GM13977 (cell line): ENCODE results near the gene CTIF.

Experiments
- DNase-seq: peaks from one replicate; pipeline ENCODE4 v3.0.0; 2012; ENCODE audit warnings: low spot score
- CTCF ChIP-seq: IDR thresholded peaks from 2 replicates; pipeline ENCODE4 v1.5.1; 2012; ENCODE audit warnings: mild to moderate bottlenecking, control low read depth; ENCODE audit not compliant: insufficient read depth; ENCODE audit errors: extremely low read depth, missing control alignments
- in situ Hi-C: fragments of 300-500 bp; cut with MboI; formaldehyde crosslinking; loops from one replicate; pipeline ENCODE4 v1.12.0; 2022; ENCODE audit warnings: low sequenced_read_pairs, low pct_unique_long_range_greater_than_20kb, mixed read lengths, inconsistent platforms; ENCODE audit not compliant: unreplicated experiment

The CTIF gene

DNA sequence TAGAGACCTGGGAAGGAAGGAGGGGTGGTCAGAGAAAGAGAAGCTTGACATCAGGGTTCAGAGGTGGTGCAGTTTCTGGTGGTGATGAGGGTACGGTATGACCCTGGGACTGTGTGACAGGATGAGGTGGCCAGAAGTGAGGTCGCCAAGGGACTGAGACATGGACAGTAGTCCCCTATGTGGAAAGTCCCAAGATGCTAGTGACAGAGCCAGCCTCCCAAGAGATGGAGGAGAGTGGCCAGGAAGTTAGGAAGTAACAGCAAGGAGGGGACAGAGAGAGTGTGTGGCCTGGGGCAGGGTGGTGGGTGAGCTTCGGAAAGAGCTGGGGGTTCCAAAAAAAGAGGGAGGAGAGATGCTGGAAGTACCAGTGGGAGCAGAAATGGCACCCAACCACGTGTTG lies 345.9 kb downstream of the CTIF start:
- in situ Hi-C loops, result no loop called here

DNA sequence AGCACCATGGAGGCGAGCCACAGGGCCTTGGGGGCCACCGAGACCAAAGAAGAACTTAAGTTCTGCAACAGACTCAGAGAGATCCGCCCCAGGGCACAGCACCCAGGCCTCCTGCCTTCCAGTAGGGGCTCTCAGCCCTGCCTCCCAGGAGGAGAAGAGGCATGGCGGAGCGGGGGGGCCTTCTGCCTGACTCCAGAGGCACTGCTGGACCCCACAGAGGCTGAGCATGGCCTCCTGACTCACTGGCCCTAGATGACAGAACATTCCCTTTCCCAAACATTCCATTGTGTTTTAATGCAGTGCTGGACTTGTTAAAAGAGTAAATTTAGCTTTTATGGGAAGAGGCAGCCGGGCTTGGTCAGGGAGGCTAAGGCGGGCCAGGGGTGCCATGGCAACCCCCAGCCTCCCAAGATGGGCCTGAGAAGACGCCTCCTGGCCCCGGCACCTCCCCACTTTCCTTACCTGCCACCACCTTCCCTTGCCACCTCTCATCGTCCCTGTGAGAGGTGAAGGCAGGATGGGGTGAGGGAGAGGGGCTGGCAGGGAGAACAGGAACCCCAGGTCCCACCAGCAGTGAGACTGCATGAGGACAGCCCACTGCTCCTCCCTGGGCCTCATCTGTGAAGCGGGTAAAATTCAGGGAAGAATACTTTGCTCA lies 346.6 kb downstream of the CTIF start:
- no peak for DNase-seq
- in situ Hi-C loops, result no loop called here
- TF ChIP-seq CTCF, result no peak

More for the DNA sequence above, 345.9 kb downstream of the CTIF start:
- TF ChIP-seq CTCF, result no peak
- DNase-seq, result no peak

GRCh38 chr18:48885924-48886400 lies 347.1 kb downstream of the CTIF start:
- no peak for TF ChIP-seq CTCF
- no peak for DNase-seq
- in situ Hi-C loops, result no loop called here

DNA sequence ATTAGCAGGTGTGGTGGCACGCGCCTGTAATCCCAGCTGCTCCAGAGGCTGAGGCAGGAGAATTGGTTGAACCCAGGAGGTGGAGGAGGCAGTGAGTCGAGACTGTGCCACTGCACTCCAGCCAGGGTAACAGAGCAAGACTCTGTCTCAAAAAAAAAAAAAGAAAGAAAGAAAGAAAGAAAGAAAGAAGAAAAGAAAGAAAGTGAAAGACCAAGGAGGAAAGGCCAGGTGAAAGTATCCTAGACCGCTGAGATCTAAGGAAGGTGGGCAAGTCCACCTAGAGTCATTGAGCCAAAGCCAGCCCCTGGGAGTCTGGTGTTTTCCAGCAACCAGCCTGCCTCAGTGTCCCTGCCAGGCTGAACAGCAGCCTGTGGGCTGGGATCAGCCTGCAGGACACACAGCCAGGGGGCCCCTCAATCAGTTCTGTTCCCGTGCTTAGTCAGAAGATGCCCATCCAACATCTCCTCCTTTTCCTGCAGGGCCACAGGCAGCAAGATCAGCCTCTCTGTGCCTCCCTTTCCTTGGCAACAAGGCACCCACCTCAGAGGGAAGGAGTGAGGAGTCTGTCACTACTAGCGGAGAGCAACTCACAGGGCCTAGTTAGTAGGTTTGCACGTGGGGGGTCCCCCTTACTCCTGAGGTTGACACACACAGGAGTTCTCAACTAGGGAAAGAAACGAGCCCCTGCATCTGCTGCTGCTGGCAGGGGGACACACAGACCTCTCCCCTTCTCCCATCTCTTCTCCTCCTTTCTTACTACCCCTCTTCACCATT lies 347.9 kb downstream of the CTIF start:
- TF ChIP-seq CTCF, result no peak
- in situ Hi-C loops, result no loop called here
- DNase-seq, result no peak

DNA sequence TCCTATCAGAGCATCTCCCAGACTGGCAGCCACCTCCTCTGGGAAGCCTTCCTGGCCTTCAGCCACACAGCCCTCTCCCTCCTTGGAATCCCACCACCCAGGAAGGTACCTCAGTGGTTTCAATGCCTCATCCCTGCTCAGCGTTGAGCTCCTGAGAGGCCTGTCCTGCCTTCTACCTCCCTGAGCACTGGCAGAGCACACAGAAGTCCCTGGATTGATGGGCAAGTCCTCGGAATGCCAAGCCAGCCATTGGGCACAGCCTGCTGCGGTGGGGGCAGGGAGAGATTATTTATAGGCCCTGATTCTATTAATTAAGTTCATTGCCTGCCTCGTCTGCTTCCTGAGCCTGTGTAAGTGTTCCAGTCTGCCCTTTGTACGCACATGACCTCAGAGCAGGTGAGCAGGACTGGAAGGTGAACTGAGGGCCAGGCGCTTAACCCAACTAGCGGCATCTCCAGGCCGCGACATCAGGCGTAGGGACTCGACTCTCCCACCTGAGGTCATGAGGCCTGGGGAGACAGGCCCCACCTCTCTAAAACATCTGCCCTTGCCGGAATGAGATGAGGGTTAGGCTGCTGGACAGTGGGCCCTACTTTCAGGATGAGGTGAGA lies 348.6 kb downstream of the CTIF start:
- no peak for DNase-seq
- no peak for TF ChIP-seq CTCF
- in situ Hi-C loops, result no loop called here

DNA sequence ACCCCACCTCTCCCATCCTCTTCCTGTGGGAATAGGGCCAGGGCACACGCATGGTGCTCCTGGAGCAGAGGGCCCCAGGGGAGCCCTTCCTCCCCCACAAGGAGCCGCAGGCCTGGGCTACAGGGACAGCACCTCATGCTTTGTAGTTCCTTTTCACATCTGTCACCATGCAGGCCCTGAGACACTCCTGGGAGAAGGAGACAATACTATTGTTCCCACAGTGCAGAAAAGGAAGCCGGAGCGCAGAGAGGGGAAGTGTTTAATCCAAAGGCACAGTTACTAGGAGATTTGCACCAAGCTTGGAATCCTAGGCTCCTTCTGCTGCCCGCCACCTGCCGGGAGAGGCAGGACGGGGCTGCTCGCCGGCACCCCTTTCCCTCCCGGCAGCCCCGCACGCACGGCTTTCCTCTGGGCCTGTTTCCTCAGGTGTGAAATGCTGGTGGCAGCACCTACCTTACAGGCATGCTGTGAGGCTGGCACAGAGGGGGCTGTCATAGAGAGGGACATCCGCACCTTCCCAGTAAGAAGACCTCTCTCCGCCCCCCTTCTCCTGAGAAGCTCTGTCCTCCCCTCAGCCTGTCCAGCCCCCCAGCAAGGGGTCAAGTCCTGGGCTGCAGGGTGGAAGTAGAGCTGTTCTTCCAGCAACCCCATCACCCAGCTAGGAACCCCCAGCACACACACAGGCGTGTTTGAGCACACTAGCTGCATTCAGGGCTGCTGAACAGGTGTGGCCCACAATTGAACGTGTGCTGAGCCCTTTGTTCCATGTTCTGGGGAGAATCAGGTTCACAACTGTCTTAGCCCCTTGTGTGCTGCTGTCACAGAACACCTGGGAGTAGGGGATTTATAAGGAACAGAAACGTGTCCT lies 349.3 kb downstream of the CTIF start:
- in situ Hi-C loops, result no loop called here
- TF ChIP-seq CTCF, result no peak
- DNase-seq, result no peak
